Umbilical cord (tissue), 2 donors: Measurements from ENCODE around the gene DNAJB12. TPM values are rescaled to one million over a fixed set of nuclear protein-coding genes. Genes with fewer than 3 reads are reported as not detected.

Source experiments
- DNase-seq: peaks from one replicate; pipeline ENCODE4 v3.0.0-alpha.2; 2015; ENCODE audit warnings: low spot score
- total RNA-seq: library from RNA; depleted of rRNA; stranded (reverse); fragments of >200 nt; gene quantifications from one replicate; pipeline ENCODE4 v1.2.3, GENCODE V29; 2014; ENCODE audit warnings: low replicate concordance; ENCODE audit not compliant: insufficient read depth

The DNAJB12 gene
- total RNA-seq, 1 donor from 2014 or later, result 23.1 TPM

DNA sequence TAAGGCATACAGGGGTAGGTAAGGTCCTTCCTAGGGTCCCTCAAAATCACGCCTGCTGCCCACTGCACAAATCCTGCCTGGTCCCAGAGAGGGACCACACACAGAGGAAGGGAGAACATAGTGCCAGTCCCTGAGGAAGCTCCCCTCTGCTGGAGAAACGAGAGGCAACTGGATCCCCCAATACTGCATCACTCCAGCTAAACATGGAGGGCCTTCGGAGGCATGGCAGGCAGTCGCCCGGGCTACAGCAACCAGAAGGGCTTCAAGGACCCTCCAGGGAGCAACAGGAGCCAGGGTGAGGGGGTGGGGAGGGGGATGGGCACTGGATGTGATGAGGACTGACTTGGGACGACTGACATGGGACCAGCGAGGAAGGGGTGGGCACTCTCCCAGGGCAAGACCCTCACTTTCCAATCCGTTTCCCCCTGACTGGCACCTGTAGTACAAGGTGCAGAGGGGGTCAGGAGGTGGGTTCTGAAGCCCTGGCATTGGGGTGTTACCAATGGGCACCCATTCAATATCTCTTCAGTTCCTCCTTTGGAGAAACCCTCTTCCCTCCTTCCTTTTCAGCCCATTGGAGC is 59.3 kb downstream of the DNAJB12 start:
- no peak for DNase-seq

DNA sequence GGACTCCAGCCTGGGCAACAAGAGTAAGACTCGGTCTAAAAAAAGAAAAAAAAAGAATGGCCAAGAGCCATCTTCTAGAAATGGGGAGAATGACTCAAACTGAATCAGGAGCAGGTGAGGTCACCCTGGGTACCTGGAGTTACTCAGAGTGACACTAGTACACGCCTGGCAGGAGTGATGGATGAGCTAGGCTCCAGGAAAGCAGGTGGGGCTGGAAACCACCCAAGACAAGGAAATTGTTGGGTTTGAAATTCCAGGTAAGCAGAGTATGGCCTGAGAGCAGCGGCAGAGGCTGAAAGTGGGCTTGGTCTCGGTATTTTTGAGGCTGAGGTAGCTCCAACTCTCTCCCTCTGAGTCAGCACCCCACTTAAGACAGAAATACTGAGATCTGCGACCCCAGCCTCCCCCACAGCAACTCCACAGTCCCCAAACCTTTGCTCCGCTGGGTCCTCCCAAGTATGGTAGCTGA is 62.5 kb downstream of the DNAJB12 start:
- DNase-seq, result peak; percentile 74

DNA sequence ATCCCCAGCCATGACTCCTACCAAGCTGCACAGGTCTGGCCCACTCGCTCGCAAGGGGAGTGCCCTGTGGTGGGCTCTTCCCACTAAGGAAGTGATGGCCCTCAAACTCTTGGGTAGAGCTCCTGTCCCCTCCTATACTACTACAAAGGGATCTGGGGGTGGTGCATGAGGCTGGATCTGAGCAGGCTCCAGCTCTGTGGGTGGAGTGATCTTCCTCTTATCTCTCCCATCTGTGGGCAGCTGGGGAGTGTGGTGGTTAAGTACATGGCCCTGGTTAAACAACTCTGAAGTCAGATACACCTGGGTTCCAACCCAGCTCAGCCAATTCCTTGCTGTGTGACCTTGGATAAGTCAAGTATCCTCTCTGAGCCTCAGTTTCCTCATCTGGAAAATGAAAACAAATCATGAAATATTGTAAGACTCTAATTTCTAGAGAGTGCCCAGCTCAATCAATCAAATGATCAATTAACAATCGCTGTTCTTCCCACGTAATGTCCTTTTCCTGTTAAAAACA is 63.6 kb downstream of the DNAJB12 start:
- no peak for DNase-seq

DNA sequence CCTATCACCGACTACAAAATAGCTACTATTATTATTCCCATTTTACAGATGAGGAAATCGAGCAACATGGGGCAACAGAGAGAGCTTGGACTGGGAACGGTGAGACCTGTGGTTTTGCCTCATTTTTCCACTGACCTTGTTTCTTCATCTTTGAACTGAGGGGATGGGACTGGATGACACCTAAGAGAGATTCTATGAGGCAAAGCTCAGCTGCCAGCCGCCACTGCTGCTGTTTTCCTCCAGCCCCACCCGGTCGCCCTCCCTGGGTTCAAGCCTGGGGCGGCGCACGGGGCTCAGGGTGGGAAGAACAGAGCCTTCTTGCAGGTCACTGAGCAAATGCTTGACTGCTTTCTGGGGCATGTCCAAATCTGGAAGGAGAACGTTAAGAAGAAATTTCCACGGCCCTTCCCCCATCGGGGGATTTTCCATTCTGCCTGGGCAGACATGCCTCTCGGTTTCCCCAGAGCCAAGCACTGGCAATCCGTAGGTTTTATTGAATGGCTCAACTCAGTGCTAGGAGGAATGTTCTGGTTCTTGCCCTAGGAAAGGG is 68.7 kb downstream of the DNAJB12 start:
- no peak for DNase-seq

DNA sequence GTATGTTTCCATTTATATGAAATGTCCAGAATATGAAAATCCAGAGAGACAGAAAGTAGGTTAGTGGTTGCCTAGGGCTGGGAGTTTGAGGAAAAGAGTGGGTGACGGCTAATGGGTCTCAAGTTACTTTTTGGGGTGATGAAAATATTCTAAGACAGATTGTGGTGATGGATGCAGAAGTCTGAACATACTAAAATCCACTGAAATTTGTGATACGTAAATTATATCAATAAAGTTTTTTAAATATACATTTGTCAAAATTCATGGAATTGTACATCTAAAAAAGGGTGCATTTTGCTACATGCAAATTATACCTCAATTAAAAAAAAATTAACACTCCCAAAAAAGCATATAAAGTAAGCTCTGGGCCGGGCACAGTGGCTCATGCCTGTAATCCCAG is 71.6 kb downstream of the DNAJB12 start:
- DNase-seq, result no peak

Other genes starting within 250 kb of the DNAJB12 start
- 72.0 TPM for gene ANAPC16, start 138.9 kb downstream of the DNAJB12 start, total RNA-seq
- gene ASCC1, start 138.6 kb downstream of the DNAJB12 start, total RNA-seq, result 39.0 TPM
- gene DDIT4, start 81.0 kb downstream of the DNAJB12 start, total RNA-seq, result 192 TPM